Adipocyte (in vitro differentiated cells): ENCODE results near the gene SNTA1.
A peak's percentile ranks its signal among the peaks of the same experiment; 100 is the strongest.
"Not testable (repeated sequence)": the region's sequence is repeated elsewhere in the genome, so short reads cannot be mapped to it uniquely, and the experiment has no call there.

Experiments
- DNase-seq: peaks from one replicate; pipeline ENCODE4 v3.0.0-alpha.2; 2015; ENCODE audit warnings: low read depth
- H3K27me3 ChIP-seq: replicated peaks from 2 replicates; pipeline ENCODE4 v1.7.0; 2013; ENCODE audit warnings: mild to moderate bottlenecking, low read length, moderate library complexity; ENCODE audit not compliant: control insufficient read depth, insufficient read depth
- H3K36me3 ChIP-seq: 2 replicates; pipeline ENCODE4 v1.7.0; 2013; ENCODE audit warnings: low read length, mild to moderate bottlenecking, moderate library complexity; ENCODE audit not compliant: control insufficient read depth, insufficient read depth, severe bottlenecking
- H3K4me1 ChIP-seq: 2 replicates; pipeline ENCODE4 v1.7.0; 2013; ENCODE audit warnings: mild to moderate bottlenecking, low read length, moderate library complexity; ENCODE audit not compliant: control insufficient read depth, insufficient read depth
- H3K4me3 ChIP-seq: 2 replicates; pipeline ENCODE4 v1.7.0; 2013; ENCODE audit warnings: mild to moderate bottlenecking, low read length, moderate library complexity
- H3K9ac ChIP-seq: 2 replicates; pipeline ENCODE4 v1.7.0; 2013; ENCODE audit warnings: mild to moderate bottlenecking, low read length, moderate library complexity
- H3K9me3 ChIP-seq: 2 replicates; pipeline ENCODE4 v1.7.0; 2013; ENCODE audit warnings: mild to moderate bottlenecking, low read length, moderate library complexity; ENCODE audit not compliant: control insufficient read depth

The SNTA1 gene

DNA sequence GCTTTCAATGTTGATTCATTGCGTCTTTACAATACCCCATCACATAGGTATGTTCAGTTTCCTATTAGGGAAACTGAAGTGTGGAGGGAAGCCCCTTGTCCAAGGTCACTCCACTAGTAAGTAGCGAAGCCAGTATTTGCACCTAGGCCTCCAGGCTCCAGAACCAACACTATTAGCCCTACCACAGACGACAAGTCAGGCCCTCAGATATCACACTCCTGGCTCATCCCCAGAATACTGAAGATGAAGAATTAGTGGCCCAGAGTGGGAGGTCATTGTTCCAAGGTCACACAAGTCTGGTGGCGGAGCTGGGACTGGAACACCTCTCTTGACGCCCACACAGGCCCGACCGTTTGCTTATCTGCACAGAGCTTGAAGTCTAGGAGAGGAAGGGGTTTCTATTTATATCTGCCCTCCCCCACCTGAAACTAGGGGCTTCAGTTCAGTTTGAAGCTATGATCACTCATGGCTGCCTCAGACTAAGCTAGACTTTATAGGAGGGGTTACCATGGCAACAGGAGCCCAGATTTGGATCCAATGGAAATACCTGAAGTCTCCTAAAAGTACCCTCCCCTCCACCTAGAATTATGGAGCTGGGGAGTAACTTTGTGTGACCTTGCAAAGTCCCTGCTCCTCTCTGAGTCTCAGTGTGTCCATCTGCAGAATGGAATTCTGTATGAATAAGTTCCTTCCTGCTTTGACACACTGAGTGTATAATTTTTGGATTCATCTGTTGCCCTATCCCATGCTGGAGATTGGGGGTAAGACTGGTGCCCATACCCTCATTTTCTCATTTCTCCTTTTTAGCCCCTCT is 2.2 kb downstream of the SNTA1 start:
- peaks cover 8% of the 10 kb centered on the region for H3K36me3 ChIP-seq
- no peak for DNase-seq

DNA sequence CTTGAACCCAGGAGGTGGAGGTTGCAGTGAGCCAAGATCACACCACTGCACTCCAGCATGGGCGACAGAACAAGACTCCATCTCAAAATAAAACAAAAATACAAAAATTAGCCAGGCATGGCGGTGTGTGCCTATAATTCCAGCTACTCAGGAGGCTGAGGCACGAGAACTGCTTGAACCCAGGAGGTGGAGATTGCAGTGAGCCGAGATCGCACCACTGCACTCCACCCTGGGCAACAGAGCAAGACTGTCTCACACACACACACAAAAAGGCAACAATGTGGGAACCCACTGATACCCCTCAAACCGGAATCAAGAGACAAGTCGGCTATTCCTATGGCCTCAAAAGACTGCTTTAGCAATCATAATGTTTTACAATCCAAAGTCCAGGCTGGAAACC is 3.0 kb downstream of the SNTA1 start:
- peaks cover 39% of the 10 kb centered on the region for H3K4me1 ChIP-seq
- not testable (repeated sequence) for H3K27me3 ChIP-seq, H3K9me3 ChIP-seq, H3K9ac ChIP-seq, DNase-seq, H3K36me3 ChIP-seq, H3K4me3 ChIP-seq

More for the DNA sequence above, 2.2 kb downstream of the SNTA1 start:
- Histone ChIP-seq H3K9ac (peak overlapping the region; percentile 89), H3K9me3 (no peaks in the 10 kb centered on the region), H3K27me3 (no peaks in the 10 kb centered on the region), H3K4me3 (peak overlapping the region; percentile 85), H3K4me1 (peaks cover 39% of the 10 kb centered on the region)

DNA sequence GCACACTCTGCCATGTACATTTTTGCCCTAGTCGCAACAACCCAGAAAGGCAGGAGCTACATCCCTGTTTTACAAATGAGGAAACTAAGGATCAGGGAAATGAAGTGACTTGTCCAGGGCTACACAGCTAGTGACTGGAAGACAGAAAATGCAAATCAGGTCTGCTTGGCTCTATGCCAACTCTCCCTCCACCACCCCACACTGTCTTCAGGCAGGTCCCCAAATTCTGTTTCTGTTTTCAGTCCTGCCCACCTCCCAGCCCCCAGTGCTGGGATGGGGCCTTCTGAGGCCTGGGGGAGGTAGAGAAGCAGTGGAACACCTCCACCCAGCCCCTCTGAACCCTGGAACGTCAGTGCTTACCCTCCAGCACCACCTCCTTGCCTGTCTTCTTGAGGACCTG is 5.1 kb downstream of the SNTA1 start:
- H3K36me3 ChIP-seq = peaks cover 16% of the 10 kb centered on the region
- H3K27me3 ChIP-seq = no peaks in the 10 kb centered on the region
- DNase-seq = no peak
- peaks cover 50% of the 10 kb centered on the region for H3K4me1 ChIP-seq
- no peak overlapping the region for H3K9ac ChIP-seq
- H3K9me3 ChIP-seq = no peaks in the 10 kb centered on the region
- H3K4me3 ChIP-seq = no peak overlapping the region

DNA sequence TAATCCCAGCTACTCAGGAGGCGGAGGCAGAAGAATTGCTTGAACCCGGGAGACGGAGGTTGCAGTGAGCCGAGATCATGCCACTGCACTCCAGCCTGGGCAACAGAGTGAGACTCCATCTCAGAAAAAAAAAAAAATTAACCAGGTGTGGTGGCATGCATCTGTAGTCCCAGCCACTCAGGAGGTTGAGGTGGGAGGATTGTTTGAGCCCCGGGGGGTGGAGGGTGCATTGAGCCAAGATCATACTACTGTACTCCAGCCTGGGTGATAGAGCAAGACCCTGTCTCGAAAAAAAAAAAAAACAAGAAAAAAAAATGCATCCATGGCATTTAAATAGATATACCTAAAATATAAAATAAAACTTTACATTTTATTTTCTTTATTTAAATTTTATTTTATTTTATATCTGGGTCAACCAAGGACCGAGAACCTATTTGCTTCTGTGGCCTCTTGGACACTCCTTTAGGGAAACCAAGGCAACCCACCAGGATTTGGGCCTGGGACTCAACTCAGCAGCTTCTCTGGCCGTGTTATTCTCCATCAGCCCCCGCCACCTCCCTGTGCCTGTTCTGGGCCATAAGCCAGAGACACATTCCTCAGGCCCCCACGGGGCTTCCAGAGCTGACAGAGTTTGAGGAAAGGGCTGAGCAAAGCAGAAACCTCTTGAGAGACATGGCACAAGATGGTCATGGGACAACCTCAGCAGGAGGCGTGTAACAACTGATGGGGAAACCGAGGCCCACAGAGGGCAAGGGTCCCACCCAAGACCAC is 6.2 kb downstream of the SNTA1 start:
- peak; percentile 49 for DNase-seq
- Histone ChIP-seq H3K36me3 (peaks cover 16% of the 10 kb centered on the region), H3K27me3 (no peaks in the 10 kb centered on the region), H3K9me3 (no peaks in the 10 kb centered on the region), H3K4me1 (peaks cover 56% of the 10 kb centered on the region), H3K9ac (no peak overlapping the region), H3K4me3 (no peak overlapping the region)

DNA sequence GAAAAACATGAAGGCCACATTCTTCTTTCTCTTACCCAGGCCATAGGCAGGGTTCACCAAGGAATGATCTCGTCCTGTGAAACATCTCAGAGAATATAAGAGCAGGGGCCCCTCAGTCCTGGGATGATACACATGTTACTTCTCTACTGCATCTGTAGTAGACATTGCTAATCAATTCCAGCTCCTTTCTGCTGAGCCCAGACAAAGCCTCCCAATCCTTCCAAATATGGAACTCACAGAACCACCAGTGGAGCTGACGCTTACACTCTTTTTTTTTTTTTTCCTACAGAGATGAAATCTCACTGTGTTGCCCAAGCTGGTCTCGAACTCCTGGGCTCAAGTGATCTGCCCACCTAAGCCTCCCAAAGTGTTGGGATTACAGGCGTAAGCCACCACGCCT is 9.1 kb downstream of the SNTA1 start:
- Histone ChIP-seq H3K4me1 (peaks cover 53% of the 10 kb centered on the region), H3K4me3 (no peak overlapping the region), H3K36me3 (peaks cover 16% of the 10 kb centered on the region), H3K9me3 (no peaks in the 10 kb centered on the region), H3K27me3 (no peaks in the 10 kb centered on the region), H3K9ac (peak overlapping the region; percentile 71)
- DNase-seq = no peak

DNA sequence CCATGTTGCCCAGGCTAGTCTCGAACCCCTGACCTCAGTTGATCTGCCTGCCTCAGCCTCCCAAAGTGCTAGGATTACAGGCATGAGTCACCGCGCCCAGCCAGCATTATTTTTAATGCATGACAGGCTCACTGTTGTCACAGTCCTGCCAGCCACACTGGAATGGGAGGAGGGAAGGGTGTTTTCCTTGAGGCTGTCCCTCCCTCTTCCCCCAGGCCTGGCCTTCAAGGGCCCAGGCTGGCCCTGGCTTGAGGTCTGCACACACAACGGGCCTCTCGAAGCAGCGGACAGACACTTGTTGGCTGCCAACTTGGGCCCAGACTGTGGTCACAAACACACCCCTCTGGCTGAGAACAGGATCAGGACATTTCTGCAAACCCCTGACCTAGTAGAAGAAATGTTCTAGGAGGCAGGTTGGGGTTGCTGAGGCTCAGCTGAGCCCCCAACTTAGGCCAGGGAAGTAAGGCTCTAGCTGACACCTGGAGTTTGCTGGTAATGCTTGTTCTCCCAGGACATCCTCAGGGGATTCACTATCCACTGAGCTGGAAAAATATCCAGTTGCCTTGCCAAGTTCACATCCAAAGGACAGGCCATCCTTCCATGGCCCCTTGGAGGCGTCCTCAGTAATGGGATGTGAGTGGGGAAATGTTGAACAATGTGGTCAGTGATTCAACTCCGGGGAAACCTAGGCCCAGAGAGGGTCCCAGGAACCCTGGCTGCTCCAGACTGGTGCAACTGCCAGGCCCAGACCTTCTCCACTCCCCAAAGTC is 9.9 kb downstream of the SNTA1 start:
- H3K9me3 ChIP-seq = no peaks in the 10 kb centered on the region
- peak overlapping the region; percentile 71 for H3K9ac ChIP-seq
- peaks cover 50% of the 10 kb centered on the region for H3K4me1 ChIP-seq
- peaks cover 12% of the 10 kb centered on the region for H3K36me3 ChIP-seq
- no peak for DNase-seq
- H3K4me3 ChIP-seq = no peak overlapping the region
- H3K27me3 ChIP-seq = no peaks in the 10 kb centered on the region

DNA sequence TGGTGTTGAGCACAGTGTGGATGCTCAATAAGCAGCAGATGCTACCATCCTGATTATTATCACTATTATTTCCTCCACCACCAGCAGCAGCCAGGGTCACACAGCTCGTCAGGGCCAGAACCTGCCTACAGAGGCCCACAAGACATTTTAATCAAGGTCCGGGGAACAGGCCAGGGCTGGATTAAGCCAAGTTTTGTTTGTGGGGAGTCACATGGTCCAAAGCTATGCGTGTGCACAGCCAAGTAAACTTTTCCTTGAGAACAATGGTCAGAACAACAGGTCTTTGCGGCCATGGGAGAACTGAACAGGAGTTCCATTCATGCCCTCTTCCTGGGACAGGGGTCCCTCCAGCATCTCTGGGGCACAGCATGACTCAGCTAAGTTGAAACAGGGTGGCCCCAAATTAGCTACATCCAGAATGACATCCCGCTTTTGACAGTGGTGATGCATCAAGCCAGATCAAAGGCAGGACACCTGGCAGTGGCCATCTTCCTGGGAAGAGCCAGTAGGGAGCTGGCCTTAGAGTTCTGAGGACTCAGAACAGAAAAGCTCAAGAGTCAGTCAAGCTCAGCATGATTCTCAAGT is 11.7 kb downstream of the SNTA1 start:
- H3K27me3 ChIP-seq = no peaks in the 10 kb centered on the region
- peaks cover 16% of the 10 kb centered on the region for H3K36me3 ChIP-seq

DNA sequence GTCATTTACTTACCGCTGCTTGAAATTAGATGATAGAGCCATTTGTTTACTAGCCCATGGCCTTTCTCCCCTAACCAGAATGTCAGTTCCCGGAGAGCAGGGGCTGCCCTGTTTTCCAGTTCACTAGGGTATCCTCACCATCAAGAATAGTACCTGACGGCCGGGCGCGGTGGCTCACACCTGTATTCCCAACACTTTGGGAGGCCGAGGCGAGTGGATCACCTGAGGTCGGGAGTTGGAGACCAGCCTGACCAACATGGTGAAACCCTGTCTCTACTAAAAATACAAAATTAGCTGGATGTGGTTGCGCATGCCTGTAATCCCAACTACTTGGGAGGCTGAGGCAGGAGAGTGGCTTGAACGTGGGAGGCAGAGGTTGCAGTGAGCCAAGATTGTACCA is 19.7 kb downstream of the SNTA1 start:
- Histone ChIP-seq H3K9ac (peak overlapping the region; percentile 84), H3K4me1 (peaks cover 31% of the 10 kb centered on the region), H3K36me3 (peaks cover 14% of the 10 kb centered on the region)
- H3K27me3 ChIP-seq, DNase-seq, H3K9me3 ChIP-seq, H3K4me3 ChIP-seq: not testable (repeated sequence)

More for the DNA sequence above, 11.7 kb downstream of the SNTA1 start:
- Histone ChIP-seq H3K4me1 (peaks cover 38% of the 10 kb centered on the region), H3K9me3 (no peaks in the 10 kb centered on the region), H3K4me3 (no peak overlapping the region), H3K9ac (peak overlapping the region; percentile 1)
- peak; percentile 26 for DNase-seq

DNA sequence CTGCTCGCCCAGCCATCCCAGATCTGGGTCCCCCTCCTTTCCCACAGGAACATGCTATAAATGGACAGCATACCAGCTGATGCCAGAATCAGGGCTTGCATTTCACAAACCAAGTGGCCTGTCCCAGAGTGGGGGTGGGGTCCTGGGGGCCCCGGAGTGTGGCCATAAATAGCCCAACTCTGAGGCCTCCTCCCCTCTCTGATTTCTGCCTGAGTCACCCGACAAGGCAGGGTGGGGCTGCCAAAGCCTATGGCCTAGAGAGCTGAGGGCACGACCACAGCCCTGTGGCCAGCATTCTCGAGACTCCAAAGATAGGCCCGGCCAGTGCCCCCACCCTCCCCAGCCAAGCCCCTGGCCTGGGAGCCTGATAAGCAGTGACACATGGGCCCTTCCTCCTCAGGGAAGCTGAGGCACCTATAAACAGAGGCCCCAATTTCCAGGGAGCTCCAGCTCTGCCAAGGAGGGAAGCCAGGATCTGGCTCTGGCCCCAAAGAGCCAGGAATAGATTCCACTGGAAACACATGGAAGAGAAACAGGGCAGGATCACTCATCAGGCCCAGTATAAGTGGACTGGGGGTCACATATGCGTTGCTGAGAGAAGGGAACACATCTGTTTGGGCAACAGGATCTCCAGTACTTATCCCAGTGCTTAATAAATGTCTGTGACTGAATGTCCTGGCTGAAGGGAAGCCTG is 20.3 kb downstream of the SNTA1 start:
- Histone ChIP-seq H3K27me3 (no peaks in the 10 kb centered on the region), H3K4me1 (peaks cover 33% of the 10 kb centered on the region), H3K36me3 (peaks cover 14% of the 10 kb centered on the region), H3K4me3 (no peak overlapping the region), H3K9me3 (no peaks in the 10 kb centered on the region), H3K9ac (peak overlapping the region; percentile 84)
- DNase-seq = peak; percentile 75

DNA sequence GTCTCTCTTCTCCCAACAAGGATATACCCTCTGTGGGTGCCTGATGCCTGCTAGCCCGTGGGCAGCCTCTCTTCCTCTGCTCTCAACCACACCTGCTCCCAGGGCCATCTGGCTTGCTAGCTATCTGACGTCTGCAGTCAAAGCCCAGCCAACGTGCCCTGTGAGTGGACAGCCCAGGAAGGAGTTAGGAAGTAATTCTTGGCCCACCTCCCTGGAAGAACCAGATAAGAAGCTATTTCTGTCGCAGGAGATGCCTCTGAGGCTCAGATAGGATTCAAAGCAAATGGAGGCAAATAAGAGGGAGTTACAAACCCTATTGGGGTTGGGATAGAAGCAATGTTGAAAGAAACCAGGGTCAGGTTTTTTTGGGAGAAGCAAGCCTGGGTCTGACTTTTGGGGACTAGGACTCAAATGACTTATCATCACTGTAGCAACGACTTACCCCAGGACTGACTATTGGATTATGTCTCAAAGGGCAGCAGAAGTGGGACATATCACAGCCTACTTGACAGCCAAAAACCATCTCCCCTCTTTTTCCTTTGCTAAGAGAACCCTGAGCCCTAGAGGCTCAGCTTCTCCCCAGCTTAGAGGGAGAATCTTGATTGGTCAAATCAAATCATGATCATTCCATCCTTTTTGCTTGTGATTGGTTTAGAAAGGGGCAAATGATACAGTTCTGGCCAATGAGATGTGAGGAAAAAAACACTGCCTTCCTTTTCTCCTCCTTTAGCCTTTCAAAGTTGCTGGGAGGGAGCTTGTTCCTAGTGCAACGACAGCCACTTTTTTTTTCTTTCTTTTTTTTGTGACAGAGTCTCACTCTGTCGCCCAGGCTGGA is 24.2 kb downstream of the SNTA1 start:
- no peak for DNase-seq
- Histone ChIP-seq H3K9ac (no peak overlapping the region), H3K4me1 (peaks cover 37% of the 10 kb centered on the region), H3K9me3 (no peaks in the 10 kb centered on the region), H3K27me3 (no peaks in the 10 kb centered on the region), H3K36me3 (peaks cover 17% of the 10 kb centered on the region), H3K4me3 (no peak overlapping the region)
